Skin epidermis (tissue), 12 donors: Measurements from ENCODE around the gene TRMT61A.

Experiments
- H3K27ac ChIP-seq, 21 experiments: fragments of 200-600 bp; sonication (generic) in 11 of 21; one replicate each; pipeline ENCODE4 v1.5.0; 2020; ENCODE audit warnings: mild to moderate bottlenecking in 3 of 21, inconsistent platforms in 2 of 21, moderate library complexity in 2 of 21
- H3K4me3 ChIP-seq, 7 experiments: fragments of 200-600 bp; sonication (generic) in 2 of 7; one replicate each; pipeline ENCODE4 v1.5.0; 2020; ENCODE audit warnings: inconsistent platforms in 2 of 7, mild to moderate bottlenecking in 2 of 7, moderate library complexity in 1 of 7

TRMT61A gene

GRCh38 chr14:103581954-103582703 lies 53.1 kb downstream of the TRMT61A start:
- Histone ChIP-seq H3K27ac (peak overlapping the region in 9 of 21 experiments; percentile 18 to 76 (median 58)), H3K4me3 (no peak overlapping the region)

DNA sequence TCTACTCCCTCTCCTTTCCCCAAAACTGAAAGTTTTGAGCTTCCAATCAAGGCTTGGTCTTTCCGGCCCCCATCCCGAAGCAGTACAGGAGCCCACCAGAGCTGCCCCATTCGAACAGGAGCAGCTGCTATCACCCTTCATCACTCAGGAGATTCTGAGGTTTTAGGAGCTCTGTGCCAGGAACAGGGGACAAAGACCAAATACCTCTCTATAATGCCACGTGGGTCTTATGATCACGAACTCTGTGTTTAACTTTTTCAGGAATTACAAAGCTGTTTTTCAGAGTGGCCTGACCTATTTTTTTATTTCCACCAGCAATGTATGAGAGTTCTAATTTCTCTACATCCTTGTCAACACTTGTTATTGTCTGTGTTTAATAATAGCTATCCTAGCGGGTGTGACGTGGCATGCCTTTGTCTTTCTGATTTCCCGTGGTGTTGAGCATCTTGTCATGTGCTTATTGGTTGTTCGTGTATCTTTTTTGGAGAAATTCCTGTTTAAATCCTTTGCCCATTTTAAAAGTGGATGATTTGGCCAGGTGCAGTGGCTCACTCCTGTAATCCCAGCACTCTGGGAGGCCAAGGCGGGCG lies 55.4 kb downstream of the TRMT61A start:
- no peak overlapping the region for H3K27ac ChIP-seq

More for the DNA sequence above, 55.4 kb downstream of the TRMT61A start:
- no peak overlapping the region for H3K4me3 ChIP-seq
